NCI-H2107 treated with DMSO at 0.1 percent for 48 hours (cell line): ENCODE measurements around the gene KISS1.
A peak's percentile ranks its signal among the peaks of the same experiment; 100 is the strongest.

Experiments
- DNase-seq: peaks from one replicate; lab custom pipeline; 2025; ENCODE audit not compliant: unreplicated experiment; lab: John Stamatoyannopoulos, UW

Gene KISS1

DNA sequence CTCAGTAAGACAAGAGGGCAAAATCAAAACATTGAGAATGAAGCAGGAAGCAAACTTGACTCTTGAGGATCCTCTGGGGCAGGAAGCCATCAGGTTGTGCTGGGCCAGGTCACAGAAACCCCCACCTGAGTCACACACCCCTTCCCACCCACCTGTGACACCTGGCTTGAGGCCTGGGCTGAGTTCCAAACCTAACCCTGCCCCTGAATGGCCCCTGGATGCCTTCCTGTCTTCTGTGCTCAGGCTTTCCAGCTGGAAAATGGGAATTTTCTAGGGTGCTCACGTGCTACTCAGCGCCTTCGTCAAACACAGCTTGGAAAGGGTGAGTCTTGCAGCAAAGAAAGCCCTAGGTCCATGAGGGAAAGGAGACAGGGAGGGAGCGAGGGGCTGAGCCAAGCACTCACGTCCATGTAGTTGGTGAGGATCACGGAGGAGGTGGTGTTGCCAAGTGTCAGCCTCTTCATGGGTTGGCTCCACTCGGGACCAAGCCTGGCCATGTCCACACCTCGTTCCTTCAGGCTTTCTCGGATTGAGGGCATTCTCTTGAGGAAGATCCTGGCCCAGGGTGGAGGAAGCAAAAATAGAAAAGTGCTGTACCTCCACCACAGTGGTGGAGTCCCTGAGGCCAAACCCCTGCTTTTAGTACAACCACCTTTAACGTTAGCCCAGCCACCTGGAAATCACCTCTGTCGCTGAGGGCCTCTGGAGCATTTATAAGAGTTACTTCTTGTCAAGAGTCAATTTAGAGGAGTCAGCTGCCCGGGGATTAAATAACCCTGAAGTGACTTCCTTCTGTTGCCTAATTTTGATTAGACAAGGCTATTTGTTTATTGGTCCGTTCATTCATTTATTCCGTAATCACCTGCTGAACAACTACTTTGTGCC is 34.4 kb downstream of the KISS1 start:
- DNase-seq: no peak

DNA sequence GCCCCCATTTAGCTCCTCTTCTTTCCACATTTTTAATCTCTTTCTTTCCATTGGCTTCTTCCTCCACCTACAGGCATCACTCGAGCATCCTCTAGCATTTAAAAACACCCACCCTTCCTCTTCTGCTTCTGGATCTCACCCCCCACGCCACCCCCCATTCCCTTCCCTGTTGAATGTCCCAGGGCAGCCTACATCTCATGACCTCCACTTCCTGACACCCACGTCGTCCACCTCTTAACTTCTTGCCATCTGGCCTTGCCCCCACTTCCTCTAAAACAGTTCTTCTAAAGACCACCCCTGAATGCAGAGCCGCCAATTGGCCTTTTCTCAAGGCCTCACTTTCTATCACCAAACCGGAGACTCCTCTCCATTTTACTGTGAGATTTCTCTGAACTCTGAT is 38.3 kb downstream of the KISS1 start:
- no peak for DNase-seq

DNA sequence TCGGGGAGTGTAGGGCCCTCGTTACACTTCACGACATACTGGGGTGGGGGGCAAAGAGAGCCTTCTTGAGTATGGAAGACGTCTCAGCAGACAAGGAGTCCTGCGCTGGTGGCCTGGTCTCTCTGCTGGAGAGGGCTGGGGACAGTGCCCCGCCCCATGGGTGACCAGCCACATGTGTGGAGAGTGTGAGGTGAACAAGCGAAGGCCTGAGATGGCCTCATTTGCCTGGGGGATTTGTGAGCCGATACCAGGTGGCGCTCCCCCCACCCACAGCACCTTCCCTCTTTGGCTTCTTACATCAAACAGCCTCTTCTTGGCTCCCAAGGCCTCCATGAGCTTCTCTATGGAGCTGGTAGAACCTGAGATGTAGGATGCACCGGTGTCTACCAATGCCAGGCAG is 40.4 kb downstream of the KISS1 start:
- no peak for DNase-seq

DNA sequence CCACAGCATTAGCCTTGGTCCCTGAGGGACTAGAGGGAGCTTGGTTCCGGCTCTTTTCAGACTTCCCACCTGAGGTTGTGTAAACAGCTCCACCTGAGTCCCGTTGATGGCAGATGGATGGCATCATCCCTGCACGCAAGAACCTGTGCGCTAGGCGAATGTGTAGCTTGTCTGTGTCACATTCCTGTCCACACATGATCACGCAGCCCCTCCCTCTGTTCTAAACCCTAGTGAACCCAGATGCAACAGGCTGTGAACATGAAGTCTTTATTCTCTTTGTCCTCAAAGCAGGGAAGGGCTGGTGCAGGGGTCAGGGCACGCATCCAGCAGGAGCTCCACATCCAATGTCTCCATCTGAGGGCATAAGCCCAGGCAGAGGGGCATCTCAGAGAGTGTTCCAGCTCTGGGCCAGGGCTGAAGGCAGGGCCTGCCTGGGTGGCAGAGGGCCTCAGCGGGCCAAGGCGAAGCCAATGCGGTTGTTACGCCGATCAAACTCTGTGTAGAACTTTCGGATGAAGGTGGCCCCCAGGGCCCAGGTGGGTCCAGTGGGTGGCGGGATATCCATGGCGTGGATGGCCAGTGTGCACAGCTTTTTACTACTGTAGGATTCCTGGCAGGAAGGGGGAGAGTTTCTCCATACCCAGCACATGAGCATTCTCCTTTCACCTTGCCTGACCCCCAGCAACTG is 41.6 kb downstream of the KISS1 start:
- DNase-seq: peak; percentile 46

DNA sequence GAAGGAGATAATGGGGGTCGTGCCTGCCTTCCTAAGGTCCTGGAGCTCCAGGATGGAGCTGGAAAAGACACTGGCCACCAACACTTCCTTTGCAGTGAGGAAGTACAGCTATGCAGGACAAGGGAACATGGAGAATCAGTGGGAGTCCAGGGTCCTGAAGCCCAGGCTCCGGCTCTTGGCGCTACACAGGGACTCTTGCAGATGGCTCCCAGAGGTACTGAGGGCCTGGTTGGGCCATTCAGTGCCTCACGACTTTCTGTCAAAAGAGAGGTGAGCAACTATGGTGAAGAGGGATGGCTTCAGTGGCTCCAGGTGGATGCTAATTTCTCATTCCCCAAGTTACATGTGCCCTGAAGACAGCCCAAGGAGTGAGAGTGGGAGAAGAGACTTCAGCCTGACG is 42.6 kb downstream of the KISS1 start:
- no peak for DNase-seq

DNA sequence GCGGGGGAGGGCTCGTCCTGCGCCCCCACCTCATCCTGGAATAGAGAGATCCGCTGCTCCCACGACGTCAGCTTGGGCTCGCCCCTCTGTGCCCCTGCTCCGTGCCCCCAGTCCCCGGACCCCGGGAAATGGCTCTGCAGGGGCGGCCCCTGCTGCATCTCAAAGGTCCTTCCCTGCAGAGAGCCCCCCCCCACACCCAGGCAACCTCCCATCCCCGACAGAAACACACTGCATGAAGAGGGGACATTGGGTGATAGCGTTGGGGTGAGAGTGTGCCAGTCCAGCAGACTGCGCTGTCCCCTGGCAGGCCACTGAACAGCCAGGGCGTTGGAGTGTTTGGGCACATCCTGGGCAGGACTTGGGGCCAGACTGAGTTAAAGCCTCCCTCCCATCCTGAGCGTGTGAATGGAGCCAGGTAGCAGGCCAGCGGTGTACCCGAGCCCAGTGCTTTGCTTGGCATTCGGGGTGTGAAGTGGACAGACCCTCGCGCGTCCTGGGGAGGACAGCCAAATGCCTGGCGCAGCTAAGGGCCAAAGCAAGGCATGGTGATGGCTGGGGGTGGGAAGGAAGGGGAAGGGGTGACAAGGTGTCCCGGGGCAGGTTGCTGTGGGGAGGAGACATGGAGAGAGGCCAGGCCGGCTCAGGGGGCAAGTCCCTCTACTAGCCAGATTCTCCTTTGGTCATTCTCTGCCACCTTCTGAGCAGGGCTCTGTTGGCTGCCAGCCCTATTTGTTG is 43.8 kb downstream of the KISS1 start:
- no peak for DNase-seq

DNA sequence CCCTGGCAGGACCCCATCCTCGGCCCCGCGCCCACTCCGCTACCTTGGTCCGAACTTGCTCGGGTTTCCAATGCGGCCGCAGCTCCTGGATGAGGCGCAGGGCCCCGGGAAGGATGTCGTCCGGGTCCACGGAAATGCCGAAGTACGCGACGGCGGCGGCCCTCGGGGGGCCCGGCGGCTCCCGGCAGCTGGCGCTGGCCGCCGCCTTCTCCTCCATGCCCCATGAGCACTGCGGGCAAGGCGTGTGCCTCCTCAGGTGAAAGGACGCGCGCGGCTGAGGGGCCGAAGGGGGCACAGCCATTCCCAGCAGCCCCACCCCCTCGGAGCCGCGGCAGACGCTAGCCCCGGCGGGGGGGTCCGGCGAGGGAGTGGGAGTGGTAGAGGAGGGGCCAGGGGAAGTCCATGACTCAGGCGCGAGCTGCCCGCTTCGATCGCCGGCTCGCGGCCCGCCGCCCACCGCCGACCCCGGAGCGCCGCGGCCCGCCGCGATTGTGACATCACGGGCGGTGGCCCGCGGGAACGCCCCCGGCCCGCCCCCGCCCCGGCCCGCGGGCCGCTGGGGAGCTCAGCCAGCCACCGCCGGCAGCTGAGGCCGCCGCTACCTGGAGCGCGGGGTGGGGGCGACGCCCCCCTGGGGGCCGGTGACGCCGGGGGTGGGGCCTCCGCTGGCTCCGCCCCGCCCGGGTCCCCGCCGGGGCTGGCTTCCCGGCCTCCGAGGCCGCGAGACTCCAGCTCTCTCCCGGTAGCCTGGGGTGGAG is 44.6 kb downstream of the KISS1 start, which contains the start of gene ETNK2:
ETNK2 (minus strand) TSS at position 493 of the 758 bp plus-strand sequence; CDS start at position 301, 192 bp downstream.
- DNase-seq: no peak

DNA sequence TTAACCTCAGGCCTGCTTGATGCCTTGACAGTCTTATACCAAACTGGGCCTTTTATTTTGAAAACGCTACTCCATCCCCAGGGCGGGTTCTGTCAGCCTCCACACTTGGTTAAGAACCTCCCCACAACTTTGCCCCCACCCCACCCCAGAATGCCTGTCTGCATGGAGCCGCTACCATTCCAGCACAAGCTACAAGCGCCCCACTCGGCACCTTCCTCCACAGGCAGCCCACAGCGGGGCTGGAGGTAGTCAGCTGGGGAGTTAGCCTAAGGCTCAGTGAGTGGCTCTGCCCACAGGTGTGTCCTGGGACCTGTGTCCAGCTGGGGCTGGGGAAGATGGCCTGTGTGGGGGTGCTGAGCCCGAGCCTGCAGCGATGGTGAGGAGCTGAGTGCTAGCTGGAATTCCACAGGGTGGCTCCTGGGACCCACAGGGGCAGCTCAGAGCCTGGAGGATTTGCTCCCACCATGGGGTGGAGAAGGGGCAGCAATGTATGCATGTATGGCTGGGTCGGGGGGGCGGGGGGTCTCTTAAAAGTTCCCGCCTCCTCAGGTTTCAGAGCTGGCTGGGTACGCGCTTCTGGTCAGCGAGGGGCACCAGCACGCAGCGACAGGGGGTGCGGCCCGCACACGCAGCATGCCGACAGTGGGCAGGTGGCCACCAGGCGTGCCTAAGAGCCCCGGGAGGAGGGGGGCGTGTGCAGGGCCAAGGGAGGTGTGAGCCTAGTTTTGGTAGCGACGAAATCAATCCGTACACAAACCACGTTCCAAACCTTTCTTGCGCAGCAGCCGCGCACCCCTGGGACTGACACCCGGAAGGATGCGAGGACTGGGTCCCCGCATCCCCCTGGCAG is 45.4 kb downstream of the KISS1 start:
- no peak for DNase-seq

DNA sequence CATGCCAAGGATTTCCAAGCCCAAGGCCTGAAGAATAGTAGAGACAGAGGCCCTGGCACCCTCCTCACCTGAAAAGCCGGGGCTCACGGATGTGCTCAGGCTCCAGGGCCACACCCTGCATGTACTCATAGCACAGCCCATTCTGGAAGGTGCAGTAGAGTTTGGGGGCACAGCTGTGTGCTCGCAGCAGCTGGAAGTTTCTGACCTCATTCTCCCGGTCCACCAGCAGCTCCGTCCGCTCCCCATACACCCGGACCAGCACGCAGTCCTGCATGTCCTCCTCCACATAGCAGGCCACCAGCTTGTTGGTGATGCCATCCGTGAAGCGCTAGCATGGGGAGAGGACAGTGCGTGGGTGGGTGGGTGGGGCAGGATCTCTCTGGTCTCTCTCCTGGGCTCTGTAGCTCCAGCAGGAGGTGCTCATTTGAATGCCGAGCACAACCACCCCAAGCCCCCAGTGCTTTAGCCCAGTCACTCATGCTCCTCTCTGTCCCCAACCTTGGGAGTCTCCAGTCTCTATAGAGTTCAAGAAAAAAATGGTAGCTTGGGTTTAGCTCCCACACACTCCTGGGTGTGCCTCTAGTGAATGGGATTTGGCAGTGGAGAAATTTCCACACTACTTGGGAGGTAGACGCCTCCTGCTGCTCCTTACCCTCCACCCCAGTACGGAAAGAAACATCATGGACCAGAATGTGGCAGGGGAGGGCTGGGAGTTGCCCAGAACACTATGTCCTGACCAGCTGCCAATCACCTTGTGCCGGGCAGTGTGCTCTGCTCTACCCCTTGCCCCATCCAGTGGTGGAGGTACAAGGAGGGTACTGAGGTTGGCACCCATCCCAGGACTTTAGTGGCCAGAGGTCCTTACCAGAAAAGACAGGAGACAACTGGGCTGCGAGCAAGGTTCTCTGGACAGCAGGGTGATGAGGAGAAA is 46.4 kb downstream of the KISS1 start:
- no peak for DNase-seq

DNA sequence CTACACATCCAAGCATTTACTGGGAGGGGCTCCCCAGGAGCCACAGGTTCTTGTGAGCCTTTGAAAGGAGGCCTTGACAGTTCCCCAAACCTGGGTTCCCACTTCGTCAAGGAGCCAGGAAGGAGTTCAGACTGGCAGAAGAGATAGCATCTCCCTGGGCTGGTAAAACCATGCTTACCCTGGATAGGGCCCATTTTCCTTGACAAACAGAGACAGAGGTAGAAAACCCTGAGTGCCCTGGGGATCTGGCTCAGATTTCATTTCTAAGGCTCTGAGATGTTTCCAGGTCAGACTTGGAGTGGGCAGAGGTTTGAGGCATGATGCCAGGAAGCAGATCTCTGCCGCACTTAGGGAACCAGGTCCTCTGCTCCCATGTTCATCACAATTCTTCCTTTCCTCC is 47.2 kb downstream of the KISS1 start:
- DNase-seq: no peak

DNA sequence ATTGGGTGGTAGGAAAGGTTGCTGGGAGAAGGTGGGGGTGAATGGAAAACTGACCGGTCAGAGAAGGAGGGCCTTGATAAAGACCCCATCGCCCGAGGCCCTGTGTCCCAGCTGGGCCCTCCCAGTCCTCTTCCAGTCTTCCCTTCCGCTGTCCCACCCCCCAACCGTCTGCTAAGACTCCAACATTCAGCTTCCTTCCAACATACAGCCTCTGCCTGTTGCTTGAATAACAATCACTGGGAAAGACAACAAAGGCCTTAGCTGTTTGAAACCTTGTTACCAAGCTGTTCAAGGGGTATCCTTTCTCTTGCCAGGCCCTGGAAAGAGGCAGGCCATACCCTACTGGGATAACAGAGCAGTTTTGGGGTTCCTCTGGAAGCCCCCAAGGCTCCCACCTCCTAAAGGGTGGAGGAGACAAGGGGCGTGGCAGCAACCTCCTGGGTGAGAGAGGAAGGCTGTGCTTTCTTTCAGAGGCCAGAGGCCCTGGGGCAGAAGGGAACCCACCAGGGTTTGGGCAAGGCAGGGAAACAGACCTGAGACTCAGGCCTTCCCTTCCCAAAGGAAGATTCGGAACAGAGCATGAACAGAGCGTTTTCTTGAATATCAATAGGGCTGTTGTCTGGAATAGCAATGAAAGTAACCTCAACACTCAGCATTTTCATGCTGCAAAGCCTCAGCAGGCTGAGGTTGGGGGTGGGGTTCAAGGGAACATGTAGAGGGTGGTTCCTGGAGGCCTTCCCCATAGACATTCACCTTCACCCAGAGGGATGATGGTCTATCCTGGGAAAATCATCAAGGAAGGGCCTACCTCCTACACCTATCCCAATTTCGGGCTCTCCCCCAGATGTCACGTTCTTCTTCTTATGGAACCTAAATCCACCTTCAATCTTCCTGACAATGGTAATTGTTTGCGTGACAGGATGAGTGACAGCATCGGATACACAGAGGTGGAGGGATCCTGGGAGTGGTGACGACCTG is 48.6 kb downstream of the KISS1 start:
- no peak for DNase-seq

DNA sequence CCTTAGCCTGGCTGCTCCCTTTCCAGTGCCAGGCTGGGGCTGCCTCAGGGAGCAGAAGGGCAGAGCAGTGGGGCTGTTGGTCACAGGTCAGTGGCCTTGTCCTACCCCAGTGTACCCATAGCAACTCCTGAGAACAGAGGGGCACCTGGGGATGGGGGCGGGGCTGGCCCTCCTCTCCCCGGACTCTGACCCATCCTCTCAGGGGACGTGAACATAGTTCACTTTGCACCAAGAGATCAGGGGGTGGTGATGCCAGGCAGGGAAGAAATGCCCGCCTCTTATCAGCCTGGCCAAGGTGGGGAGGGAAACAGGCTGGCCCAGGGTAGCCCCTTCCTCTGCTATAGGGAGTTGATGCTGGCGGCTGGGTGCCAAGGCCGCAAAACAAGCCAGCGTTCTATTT is 49.3 kb downstream of the KISS1 start:
- DNase-seq: no peak

DNA sequence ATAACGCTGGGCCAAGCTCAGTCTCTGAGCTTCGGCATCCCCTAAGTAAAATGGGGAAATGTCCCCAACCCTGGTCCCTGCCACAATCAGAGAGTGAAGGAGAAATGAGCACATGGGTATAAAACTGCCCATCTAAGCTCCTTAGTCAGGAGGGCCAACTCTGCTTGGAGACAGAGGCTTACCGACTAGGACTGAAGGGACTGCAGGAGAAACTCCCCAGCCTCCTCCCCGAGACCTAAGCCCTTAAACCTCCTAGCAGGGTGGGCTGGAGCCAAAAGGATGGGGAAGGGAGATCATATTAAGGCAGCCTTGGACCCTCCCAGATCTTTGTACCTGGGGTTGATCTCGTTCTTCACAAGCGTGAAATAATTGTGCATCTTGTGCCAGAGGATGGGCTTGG is 50.0 kb downstream of the KISS1 start:
- no peak for DNase-seq

DNA sequence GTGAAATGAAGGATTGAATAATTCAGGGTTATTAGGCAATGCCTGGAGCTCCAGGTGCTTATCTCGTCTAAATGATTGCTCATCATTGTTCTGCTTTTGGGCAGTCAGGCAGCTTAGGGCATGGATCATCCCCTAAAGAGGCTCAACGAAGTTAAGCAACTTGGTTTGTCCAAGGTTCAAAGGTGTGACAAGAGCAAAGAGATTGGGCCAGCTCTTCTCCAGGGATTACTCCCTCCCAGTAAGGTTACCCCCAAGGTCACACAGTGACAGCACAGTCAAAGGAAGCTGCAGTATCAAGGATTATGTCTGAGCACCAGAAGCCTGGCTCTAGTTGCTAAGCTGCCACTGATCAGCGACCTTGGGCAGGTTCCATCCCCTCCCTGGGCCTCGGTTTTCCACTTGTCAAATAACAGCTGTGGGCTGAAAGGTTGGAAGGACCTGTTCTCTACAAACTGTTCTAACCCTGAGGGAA is 51.2 kb downstream of the KISS1 start:
- DNase-seq: no peak

DNA sequence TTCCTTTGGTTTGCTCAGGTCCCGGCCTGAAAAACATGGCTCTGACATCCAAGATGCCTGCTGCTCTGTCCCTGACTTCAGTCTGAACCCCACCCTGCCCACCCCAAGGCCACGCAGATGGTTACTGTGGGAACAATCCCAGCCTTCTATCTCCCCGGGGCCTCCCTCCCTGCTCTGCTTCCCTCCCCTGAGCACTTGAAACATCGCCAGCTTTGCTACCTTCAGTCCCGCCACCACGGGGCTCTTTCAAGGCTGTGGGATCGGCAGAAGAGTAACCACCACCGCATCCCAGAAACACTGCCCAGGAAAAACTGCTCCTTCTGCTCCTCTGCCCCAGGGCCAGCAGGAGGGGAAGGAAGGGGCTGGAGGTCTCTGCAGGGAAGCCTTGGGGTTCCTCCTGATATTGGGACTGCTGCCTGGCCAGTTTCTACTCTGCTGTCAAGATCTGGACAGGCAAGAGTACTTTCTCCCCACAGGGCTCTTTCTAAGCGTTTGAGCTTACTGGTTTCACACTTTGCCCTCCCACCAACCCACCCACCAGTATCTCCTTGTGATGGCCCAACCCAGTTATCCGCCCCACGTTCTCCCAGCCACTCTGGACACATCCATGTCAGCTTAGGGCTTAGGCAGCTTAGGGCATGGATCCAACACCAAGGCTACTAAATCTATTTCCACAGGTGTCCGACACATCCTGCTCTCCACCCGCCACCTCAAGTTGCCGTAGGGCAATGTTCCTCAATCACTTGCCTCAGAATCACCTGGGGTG is 52.8 kb downstream of the KISS1 start:
- DNase-seq: no peak

DNA sequence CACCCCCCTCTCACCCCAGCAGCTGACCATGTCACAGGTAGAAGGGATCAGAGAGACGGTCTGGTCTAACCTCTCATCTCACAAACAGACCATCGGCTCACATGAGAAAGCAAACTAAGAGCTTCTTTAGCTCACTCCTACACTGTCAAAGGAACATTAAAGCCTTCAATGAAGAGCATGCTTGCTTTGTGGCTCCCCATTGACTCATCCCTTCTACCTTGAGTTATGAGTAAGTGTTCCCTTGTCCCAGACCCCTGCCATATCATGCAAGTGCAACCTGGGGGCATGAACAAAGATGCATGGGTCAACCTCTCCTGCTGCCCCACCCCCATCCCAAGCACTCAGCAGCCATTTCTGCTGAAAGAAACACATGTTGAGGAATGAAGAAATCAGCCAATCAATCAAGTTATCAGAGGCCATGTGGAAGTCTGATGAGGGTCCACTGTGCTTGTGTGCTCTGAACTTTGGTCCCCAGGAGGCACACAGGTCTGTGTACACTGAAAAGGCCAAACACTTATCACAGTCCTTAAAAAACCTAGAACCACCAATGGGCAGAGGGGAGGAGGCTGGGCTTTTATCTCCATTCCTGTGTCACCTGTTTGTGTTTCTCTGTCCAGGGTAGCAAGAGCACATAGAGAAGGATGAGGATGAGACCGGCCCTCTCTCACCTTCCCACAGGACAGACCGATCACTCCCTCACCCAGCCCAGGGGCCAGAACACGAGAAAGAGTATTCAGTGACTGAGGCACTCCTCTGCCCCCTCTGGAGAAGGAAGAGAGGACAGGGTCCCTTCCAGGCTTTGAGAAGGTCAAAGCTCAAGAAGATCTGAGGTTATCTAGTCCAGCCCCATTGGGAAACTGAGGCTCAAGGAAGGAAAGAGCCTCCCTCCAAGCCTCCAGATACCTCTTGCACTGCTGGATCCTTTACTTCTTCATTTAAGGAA is 54.0 kb downstream of the KISS1 start:
- DNase-seq: no peak
